Stimulated activated CD4-positive, alpha-beta T cell treated with anti-CD3 and anti-CD28 coated beads, Interleukin-2, amount 100 ng/mL, for 48 hours (primary cell): ENCODE measurements around the gene PSTPIP1.

Experiments used
- DNase-seq, 2 donors: peaks; one replicate each; pipeline ENCODE4 v3.0.0-alpha.2; 2020

PSTPIP1 gene

GRCh38 chr15:77032052-77032646 lies 37.2 kb downstream of the PSTPIP1 start:
- no peak for DNase-seq

DNA sequence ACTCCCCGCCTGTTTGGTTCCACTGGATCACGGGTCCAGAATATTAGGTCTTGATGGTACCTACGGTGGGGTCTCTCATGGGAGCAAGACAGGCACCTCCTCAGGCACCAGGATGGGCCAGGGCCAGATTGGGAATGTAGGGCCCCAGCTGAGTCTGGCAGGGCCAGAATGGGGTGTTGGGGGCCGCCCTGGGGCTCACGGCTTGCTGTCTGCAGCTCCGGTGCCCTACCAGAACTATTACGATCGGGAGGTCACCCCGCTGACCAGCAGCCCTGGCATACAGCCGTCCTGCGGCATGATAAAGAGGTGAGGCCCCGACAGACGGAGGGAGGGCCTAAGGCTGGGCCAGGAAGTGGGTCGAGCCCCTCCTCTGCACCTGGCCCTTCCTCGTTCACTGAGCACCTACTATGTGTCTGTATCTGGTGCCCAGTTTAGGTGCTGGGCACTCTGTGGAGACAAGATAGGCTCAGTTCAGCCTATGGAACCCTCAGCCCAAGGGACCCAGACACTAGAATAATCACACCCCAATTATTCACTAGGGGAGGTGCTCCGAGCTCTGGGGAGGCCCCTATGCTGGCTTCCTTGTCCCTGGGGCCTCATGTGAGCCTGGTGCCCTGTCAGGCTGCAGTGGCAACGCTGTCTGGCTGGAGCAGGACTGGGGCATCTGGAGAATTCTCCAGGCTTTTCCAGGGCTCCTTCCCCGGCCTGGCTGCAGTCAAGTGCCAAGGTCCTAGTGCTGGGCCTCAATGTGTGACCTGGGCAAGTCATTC lies 37.9 kb downstream of the PSTPIP1 start:
- no peak for DNase-seq

GRCh38 chr15:77033417-77033728 lies 38.4 kb downstream of the PSTPIP1 start:
- peak in 1 of 2 donors; percentile 1 for DNase-seq

DNA sequence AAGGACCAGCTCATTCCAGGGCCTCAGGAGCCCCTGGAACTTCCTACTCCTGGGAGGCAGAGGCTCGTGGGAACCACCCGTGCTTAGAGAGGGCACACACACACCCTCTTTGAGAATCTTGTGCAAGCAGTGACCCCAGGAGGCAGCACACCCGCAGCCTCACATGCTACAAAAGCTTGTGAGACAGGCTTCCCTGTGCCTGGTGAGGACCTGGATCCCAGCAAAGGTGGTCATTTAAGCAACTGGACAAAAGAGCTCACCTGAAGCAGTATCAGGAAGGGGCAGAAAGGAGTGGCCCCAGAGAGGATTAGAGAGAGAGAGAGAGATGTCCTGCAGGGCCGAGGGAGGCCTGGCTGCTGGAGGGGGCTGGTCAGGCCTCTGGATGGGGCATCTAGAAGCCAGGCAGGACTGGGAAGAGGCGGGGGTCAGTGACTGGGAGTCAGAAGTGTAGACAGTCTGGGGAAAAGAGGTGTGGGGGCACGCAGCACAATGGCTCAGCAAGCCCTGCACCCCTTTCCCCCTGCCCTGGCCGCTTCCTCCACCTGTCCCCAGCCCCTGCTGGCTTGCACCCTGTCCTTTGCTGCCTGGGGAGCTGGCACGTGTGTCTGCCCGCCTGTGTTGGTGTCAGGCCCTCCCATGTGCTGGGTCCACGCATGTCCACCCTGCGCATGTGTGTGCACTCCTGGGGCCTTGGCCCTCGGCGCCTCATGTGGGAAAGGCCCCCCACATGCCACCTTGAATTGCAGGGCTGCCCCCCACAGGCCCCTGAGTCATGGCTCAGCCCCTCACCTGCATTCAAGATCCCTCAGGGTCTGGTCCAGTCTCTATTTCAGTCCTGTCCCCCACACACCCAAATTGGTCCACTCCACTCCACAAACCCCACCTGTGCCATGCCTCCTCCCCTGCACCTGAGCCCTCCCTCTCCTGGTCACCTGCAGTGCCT lies 39.1 kb downstream of the PSTPIP1 start:
- DNase-seq = peak in 1 of 2 donors; percentile 0

DNA sequence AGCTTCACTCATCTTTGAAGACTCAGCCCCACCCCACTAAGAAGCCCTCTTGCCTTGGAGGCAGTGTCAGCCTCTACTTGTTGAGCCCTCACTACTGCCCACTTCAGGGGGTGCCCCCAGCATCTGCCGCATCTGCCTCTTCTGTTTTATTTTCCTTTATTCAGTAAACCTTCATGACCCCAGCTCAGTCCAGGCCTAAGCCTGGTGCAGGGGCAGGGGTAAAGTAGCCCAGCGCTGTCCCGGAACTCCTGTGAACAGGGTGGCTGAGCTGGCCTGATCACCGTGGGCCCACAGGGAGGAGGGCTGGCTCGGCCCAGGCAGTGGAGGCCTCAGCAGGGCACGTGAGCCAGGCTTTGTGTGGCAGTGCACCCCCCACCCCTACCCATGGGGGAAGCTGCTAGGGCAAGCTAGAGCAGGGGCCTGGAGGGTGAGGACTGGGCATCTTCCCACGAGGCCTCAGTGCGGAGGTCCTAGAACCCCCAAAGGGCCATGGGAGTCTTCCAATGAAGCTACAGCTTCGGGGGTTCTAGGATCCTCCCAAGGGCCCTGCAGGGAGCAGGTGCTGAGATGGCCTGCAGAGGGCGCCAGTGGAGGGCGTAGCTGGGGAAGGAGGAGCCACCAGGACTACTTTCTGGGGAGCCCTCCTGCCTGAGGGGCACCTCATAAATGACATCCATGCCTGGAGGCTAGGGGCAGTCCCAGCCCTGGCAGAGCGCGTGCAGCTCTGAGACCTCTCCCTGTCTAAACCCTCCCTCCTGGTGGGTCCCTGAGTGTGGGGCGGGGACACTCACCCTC lies 40.0 kb downstream of the PSTPIP1 start:
- DNase-seq = peak; percentile 47 to 55

DNA sequence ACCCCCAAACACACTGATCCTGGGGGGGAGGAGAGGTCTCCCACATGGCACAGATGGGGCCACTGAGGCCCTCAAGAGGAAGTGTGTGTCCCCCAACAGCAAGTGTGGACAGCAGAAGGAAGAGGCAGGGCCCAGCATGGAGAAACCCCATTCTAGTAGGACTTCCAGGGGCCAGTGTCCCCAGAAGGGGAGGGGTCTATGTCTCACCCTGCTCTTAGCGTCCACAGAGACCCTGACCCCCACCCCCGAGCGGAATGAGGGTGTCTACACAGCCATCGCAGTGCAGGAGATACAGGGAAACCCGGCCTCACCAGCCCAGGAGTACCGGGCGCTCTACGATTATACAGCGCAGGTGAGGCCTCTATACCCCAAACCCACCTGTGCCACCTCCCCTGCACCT lies 40.7 kb downstream of the PSTPIP1 start:
- no peak for DNase-seq

DNA sequence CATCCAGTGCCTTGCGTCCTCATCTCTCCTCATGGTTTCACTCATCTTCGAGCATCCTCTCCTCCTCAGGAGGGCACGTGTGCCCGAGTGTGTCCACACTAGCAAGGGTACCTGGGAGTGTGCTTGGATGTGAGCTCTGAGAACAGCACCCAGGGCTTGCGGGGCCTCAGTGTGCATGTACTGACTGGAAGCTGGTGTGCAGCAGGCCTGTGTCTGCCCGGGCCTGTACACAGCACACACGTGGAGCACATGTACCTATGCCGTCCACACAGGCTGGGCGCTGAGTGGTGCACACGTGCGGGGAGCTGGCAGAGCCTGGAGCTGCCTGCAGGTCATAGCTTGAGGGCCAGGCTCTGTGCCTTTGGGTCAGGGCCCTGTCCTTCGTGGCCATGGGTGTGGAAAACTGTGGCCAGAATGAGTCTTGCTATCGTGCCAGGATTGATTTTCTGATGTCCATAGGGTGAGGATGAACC lies 41.1 kb downstream of the PSTPIP1 start:
- DNase-seq = peak in 1 of 2 donors; percentile 1

GRCh38 chr15:77036537-77037387 lies 41.8 kb downstream of the PSTPIP1 start:
- DNase-seq = peak in 1 of 2 donors; percentile 1

DNA sequence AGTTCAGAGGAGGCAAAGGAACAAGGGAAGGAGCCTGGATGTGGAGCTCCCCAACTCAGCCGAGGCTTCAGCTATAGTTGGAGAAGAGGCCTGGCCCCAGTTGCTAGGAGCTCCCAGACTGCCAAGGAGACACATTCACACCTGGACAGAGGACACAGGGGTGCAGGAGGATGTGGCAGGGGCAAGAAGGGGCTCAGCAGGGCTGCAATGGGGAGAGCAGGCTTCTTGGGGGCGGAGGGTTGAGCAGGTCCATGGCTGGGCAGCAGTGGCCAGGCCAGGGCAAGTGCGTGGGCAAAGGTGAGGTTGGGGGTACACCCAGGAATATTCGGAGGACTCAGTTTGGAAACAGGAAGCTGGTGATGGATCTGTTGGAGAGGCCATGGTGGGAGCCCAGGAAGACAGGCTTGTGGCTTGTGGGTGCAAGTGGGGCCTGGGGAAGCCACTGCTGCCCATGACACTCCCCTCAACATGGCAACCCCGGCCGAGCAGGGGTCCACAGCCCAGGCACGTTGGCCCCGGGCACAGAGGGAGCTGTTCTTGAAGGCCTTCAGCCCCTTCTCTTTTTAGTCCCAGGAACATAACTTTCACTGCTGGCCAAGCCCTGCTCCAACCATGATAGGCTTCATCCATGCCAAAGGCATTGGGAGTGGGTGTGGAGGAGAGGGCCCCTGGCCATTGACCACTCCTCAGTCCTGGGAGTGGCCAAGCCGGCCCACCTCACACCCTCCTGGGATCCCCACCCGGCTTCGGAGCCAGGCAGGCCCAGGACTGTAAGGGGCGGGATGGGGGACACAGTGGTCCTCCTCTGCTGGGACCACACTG lies 42.7 kb downstream of the PSTPIP1 start:
- DNase-seq = peak in 1 of 2 donors; percentile 0

- DNase-seq = peak in 1 of 2 donors; percentile 2
These were observed 43.6 kb downstream of the PSTPIP1 start for GRCh38 chr15:77038312-77039216.

- DNase-seq = no peak
These were observed 44.2 kb downstream of the PSTPIP1 start for GRCh38 chr15:77039217-77039533.

DNA sequence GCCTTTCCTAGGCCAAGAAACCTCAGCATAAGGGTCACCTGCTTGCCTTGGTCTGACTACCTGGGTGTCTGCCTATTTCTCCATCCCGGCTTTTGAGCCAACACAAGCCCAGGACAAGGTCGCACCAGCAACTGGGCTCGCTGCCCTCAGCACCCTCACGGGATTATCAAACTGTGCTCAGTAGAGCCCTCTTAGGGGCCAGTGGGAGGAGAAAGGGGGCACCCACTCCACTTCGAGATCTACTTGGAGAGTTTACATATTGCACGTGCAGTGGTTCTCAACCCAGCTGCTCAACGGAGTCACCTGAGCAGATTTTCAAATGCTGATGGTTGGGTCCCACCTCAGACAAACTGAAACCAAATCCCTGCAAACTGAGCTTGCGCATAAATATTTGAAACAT lies 44.9 kb downstream of the PSTPIP1 start:
- DNase-seq = peak in 1 of 2 donors; percentile 1

GRCh38 chr15:77040673-77041072 lies 45.7 kb downstream of the PSTPIP1 start:
- DNase-seq = no peak

GRCh38 chr15:77042245-77042919 lies 47.5 kb downstream of the PSTPIP1 start:
- DNase-seq = peak in 1 of 2 donors; percentile 0

DNA sequence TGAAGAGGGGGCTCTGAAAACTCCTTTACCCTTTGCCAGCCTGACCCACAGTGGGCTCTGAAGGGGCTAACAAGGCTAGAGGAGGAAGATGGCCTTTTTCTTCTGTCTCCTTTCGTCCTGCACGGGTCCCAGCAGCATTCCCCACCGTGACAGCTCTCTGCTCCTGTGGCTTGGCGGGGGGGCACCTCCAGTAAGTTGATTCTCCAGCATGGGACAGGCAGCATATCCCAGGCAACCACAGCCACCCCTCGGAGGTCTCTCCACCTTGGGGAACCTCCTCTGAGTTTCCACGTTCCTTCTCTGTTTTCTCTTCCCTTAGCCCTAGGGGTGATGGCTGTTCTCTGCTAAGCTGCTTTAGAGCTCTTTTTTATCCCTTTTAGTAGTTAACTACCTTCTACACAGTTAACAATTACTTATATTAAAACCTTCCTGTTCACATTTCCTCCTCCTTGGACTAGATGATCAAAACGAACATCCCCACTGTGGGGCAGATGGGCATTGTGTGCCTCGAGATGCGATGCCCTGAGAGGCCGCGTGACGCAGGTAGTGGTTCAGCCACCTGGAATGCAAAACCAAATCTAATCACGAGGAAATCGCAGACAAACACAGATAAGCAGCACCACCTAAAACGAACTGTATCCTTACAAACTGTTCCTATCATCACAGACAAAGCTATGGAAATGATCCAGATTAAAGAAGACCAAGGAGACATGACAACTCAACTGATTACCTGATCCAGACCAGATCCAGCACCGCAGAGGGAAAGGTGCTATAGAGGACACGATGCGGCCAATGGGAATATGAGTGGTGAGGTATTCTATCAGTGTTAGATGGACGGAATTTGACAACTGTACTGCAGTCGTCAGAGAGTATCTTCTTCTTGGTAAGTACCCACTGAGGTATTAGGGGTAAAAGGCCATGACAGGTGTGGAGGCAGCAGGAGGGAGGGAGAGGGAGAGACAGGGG lies 48.3 kb downstream of the PSTPIP1 start:
- DNase-seq = peak in 1 of 2 donors; percentile 3

DNA sequence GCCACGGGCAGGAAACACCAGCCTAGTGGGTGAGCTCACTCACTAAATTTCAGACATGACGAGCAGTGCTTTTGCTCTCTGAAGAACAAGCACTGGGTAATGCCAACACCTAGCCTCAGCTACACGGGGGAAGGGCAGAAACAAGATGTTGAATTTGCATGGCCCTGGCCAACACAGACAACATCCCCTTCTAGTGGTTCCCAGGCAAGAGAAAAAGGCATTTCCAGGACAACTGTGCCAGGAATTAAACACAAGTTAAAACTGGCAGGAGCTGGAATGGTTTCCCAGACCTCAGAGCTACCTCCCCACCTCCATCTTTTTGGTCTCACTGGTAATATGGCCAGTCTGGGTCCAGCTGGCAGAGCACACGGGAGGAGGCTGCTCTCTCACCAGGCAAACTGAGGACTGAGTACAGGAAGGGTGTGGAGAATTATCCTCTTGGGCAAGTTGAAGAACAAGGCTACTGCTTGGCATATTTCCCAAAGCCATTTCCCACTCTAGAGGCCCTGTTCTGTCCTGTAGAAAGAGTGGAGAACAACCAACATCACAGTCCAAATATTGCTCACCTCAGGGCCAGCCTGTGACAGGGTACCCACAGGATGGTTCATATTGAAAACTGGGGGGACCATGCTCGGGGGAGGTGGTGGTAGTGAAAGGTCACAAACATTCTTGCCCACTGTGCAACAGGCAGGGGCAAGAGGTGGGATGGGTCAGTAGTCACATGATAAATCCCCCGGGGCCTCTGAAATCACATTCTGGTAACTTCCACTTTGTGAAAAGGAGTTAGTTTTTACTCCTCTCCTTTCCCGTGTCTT lies 49.5 kb downstream of the PSTPIP1 start:
- no peak for DNase-seq

DNA sequence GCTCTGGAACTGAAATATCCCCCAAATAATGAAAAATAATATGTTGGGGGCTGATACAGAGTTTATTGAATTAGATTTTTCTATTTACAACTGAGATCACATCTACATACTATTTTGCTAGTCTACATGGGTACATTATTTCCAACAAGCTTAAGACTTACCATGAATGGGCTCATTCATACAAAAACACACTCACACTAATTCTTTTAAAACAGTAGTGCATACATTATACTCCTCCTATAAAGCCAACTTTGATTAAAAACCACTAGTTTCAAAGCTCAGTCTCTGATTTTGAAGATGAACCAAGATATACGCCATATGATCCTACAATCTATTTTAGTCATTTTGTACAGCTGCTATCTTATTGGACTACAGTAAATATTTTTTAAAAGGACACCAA lies 51.1 kb downstream of the PSTPIP1 start:
- no peak for DNase-seq
